GM23338 (cell line): ENCODE data around the gene MFN1.

Experiments used
- CTCF ChIP-seq, 2 experiments: fragments of 200-600 bp in 1 of 2; sonication (generic) in 1 of 2; conservative IDR thresholded peaks; 2 replicates each; pipeline versions ENCODE4 v1.5.1 to v1.6.1; 2016 to 2017; ENCODE audit warnings: antibody characterized with exemption in 2 of 2, low read depth in 2 of 2, mild to moderate bottlenecking in 2 of 2, moderate library complexity in 1 of 2
- NANOG ChIP-seq: IDR thresholded peaks from 2 replicates; pipeline ENCODE4 v1.6.1; 2016; ENCODE audit warnings: antibody characterized with exemption, borderline replicate concordance
- POLR2AphosphoS5 ChIP-seq: IDR thresholded peaks from 2 replicates; pipeline ENCODE4 v1.6.1; 2016; ENCODE audit warnings: antibody characterized with exemption, low read depth
- REST ChIP-seq: IDR thresholded peaks from one replicate; pipeline ENCODE4 v1.6.1; 2018; ENCODE audit warnings: antibody characterized with exemption; ENCODE audit not compliant: unreplicated experiment

GRCh38 chr3:179299999-179300613 lies 47.4 kb upstream of the MFN1 start:
- TF ChIP-seq CTCF (conservative IDR thresholded peaks at IDR 0.05; ENCODE audit: low read depth in 2 of 2) (no peak), NANOG (no peak), REST (no peak), POLR2AphosphoS5 (no peak)
